ENCODE measurements around the gene SHISAL1.

The SHISAL1 gene

DNA sequence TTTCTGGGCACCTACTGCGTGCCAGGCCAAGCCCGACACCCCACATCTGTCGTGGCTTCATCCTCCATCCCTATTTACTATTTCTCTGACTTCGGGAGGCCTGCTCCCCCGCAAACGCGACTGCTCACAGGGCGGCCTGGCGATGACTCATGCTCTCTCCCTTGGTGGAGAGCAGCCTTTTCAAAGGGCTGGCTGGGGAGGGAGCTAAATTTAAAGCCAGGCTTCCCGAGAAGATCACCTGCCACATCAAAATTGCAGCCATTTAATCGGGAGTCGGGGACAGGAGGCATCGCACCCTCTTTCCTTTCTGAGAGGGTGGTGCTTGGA lies 24.9 kb upstream of the SHISAL1 start:
- TF ChIP-seq, protein P1, sequence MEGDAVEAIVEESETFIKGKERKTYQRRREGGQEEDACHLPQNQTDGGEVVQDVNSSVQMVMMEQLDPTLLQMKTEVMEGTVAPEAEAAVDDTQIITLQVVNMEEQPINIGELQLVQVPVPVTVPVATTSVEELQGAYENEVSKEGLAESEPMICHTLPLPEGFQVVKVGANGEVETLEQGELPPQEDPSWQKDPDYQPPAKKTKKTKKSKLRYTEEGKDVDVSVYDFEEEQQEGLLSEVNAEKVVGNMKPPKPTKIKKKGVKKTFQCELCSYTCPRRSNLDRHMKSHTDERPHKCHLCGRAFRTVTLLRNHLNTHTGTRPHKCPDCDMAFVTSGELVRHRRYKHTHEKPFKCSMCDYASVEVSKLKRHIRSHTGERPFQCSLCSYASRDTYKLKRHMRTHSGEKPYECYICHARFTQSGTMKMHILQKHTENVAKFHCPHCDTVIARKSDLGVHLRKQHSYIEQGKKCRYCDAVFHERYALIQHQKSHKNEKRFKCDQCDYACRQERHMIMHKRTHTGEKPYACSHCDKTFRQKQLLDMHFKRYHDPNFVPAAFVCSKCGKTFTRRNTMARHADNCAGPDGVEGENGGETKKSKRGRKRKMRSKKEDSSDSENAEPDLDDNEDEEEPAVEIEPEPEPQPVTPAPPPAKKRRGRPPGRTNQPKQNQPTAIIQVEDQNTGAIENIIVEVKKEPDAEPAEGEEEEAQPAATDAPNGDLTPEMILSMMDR (IDR thresholded peaks at IDR 0.05), result no peak
- Histone ChIP-seq H3K4me3 (no peak overlapping the region), H3K27ac (no peak overlapping the region)
- DNase-seq (ENCODE audit: low spot score), result no peak

DNA sequence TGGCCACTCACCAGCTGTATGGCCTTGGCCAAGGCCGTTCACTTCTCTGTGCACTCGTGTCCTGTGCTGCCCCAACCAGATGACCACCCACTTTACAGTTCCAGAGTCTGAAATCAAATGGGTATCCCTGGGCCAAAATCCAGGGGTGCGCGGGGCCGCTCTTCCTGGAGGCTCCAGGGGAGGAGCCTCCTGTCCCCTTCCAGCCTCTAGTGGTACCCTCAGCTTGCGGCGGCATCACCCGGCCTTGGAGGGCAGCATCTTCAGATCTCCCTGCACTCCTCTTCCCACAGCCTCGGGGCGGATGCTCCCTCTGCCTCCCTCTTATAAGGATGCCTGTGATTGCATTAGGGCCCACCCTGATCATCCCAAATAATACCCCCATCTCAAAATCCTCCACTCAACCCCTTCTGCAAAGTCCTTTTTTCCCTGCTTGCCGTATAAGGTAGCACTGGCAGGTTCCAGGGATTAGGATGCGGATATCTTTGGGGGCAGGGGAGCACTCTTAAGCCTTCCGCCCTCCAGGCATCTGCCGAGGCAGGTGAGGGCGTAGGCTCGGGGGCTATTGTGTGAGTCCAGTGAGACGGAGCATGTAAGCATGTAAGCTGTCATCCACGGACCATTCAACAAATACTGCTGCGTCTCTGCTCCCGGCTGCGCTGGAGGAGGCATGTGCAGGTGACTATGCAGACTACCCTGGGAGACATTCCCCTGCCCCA lies 24.4 kb upstream of the SHISAL1 start:
- no peak for DNase-seq (ENCODE audit: low spot score)
- Histone ChIP-seq H3K4me3 (no peak overlapping the region), H3K27ac (no peak overlapping the region)
- TF ChIP-seq, protein P1 (IDR thresholded peaks at IDR 0.05), result no peak

DNA sequence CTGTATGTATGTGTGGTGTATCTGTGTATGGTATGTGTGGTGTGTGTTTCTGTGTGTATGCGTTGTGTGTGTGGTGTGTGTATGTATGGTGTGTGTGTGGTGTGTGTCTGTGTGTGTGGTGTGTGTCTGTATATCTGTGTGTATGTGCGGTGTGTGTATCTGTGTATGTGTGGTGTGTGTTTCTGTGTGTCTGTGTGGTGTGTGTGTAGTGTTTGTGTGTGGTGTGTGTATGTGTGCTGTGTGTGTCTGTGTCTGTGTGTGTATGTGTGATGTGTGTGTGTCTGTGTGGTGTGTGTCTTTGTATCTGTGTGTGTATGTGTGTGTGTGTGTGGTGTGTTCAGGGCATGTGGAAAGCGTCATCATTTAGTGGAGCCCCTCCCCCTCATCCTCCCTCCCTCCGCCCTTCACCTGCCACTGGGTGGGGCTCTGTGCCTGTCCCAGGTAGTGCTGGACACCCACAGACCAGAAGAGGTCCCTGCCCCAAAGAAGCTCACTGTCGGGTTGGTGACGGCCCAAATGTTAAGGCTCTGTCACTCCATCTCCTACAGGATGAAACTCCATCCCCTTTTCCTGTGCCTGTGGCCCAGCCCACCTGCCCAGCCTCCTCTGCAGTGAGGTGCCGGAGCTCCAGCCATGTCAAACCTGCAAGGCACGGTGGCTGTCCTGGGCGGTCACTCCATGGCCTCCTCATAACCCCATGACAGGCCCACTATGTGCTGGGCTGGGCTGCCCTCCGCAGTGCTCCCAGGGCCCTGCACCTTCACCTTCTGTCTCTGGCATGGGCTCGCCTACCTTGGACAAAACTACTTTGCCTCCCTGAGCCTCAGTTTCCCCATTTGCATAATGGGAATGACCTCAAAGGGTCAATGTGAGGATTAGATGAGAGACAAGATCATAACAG lies 23.4 kb upstream of the SHISAL1 start:
- Histone ChIP-seq H3K27ac (no peak overlapping the region), H3K4me3 (no peak overlapping the region)
- DNase-seq (ENCODE audit: low spot score), result no peak
- TF ChIP-seq, protein P1 (IDR thresholded peaks at IDR 0.05), result no peak

DNA sequence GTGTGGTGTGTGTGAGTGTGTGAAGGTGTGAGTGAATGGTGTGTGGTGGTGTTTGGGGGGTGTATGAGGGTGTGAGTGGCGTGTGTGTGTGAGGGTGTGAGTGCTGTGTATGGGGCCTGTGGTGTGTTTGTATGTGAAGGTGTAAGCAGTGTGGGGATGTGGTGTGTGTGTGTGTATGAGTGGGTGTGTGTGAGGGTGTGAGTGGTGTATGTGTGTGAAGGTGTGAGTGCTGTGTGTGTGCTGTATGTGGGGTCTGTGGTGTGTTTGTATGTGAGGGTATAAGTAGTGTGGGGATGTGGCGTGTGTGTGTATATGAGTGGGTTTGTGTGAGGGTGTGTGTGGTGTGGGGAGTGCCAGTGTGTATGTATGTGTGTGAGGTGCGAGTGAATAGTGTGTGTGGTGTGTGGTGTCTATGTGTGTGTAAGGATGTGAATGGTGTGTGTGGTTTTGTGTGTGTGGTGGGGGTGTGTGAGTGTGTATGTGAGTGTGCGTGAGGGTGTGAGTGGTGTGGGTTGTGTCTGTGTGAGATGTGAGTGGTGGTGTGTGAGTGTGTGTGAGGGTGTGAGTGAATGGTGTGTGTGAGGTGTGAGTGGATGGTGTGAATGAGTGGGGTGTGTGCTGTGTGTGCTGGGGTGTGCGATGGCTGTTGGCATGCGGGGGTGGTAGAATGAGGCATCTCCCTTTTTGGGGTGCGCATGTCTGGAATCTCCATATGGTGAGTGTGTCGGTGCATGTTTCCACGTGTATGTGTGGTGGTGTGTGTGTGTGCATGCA lies 22.5 kb upstream of the SHISAL1 start:
- TF ChIP-seq, protein P1 (IDR thresholded peaks at IDR 0.05), result no peak
- no peak for DNase-seq (ENCODE audit: low spot score)
- Histone ChIP-seq H3K27ac (no peak overlapping the region), H3K4me3 (no peak overlapping the region)

DNA sequence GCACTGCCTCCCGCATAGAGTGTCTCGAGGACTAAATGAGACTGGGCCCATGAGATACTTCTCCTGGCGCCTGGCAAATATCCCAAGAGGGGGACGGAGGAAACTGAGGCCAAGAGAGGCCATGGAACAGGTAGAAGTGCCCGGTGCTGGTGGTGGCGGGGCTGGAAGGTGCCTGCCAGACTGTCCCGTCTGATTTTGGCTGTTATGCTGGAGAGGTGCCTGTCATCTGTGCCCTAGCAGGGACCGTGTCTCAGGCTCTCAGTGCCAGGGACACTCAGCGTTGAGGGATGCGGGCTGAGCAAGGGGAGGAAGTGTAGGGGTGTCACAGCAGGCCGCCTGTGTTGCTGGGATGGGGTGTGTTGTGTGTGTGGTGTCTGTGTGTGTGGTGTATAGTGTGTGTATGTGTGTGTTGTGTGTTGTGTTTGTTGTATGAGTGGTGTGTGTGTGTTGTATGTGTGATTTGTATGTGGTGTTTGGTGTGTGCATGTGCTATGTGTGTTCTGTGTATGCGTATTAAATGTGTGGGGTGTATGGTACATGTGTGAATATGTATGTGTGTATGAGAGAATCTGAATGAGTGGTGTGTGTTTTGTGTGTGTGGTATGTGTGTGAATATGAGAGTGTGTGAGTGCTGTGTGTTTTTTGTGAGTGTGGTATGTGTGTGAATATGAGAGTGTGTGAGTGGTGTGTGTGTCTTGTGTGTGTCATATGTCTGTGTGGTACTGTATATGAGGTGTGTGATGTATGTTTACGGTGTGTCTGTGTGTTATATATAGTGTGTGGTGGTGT lies 21.3 kb upstream of the SHISAL1 start:
- Histone ChIP-seq H3K27ac (no peak overlapping the region), H3K4me3 (no peak overlapping the region)
- TF ChIP-seq, protein P1 (IDR thresholded peaks at IDR 0.05), result no peak
- no peak for DNase-seq (ENCODE audit: low spot score)

DNA sequence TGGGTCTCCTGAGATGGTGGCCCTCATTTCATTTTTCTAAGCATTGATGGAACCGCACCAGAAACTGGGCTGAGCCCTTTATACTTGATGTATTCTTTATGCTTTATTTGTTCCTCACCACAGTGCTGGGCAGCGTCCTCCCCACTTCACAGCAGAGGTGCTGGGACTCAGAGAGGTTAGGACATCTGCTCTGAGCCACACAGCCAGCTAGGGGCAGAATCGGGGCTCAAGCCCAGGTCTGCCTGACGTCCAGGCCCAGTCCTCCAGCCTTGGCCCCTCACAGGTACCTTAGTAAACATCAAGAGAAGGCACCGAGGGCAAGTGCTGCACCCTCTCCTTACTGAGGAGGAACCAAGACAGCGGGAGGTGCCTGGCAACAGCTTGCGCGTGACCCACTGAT lies 20.2 kb upstream of the SHISAL1 start:
- Histone ChIP-seq H3K4me3 (no peak overlapping the region), H3K27ac (no peak overlapping the region)
- TF ChIP-seq, protein P1 (IDR thresholded peaks at IDR 0.05), result no peak
- DNase-seq (ENCODE audit: low spot score), result no peak
